GM19035 (cell line): ENCODE data around the gene C1D.
A peak's percentile ranks its signal among the peaks of the same experiment; 100 is the strongest.
"Not testable (repeated sequence)": the region's sequence is repeated elsewhere in the genome, so short reads cannot be mapped to it uniquely, and the experiment has no call there.

Experiments
- ATAC-seq: cut with Tn5 transposase; IDR thresholded peaks from one replicate; pipeline ENCODE4 v1.9.1; 2021; ENCODE audit not compliant: unreplicated experiment

The C1D gene, protein sequence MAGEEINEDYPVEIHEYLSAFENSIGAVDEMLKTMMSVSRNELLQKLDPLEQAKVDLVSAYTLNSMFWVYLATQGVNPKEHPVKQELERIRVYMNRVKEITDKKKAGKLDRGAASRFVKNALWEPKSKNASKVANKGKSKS

DNA sequence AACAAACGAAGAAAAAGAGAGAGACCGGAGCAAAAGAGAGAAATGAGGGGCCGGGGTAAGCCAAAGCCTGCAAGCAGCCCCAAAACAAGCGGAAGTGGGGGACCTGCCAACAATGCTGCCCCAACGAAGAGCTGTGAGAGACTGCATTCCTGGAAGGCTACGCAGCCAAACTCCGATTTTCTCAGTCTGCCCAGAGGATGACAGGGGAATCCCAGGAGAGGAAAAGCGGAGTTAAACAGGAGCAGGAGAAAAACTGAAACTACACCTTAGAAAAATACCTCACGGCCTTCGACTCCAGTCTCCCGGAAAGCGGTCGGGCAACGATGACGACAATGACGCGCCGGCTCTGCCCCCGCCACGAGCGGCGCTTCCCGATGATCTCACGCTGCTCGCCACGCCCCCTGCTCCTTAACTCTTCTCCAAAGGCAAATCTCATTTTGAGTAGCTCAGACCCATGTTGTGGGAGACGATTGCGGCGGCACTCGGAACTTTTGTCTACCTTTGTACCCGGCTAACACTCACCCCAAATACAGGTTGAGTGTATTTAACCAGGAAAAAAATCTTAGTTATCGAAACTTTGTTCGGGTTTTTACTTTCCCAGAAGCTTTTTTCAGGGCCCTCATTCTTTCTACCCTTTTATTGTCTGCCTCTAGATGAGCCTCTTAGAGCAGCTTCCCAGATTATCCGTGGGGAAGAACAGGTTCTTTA lies at the start of gene C1D:
Gene C1D, minus strand, starts transcription at position 325 of the 708 bp plus-strand sequence. CDS start 15,694 bp downstream, outside the sequence.
- peak; percentile 97 for ATAC-seq

DNA sequence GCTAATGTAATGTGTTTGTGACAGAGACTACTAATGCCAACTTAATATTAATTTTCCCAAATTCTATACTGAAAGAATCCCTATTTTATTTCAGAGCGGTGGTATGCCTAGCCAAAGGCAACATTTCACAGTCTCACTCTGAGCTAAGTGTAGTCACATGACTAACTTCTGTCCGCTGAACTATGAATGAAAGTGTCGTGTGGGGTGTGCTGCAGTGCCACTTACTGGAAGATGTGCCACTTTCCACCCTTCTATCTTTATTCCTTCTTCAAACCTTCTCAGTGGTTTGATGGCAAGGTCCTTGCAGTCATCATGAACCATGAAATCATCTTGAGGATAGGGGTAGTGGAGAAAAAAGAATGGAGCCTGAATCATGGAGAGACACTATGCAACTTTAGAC lies 47.3 kb upstream of the C1D start:
- ATAC-seq, result peak; percentile 89

DNA sequence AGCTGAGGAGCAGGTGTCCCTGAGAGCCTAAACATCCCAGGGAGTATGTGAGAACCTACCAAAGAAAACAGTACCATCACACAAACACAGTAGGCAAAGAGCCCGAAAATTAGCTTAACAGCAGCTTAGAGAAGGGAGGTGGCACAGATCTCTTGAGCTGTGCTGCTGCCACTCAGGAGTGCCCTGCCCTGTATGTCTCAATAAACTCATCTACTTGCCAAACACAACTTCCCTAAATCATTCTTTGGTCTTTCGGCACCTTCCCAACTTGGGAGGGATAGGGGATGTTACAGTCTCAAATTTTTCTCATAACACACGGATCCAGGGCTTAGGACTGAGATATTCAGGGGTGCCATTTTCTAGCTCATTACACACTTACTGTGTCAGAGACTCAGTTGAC lies 45.3 kb upstream of the C1D start:
- no peak for ATAC-seq

DNA sequence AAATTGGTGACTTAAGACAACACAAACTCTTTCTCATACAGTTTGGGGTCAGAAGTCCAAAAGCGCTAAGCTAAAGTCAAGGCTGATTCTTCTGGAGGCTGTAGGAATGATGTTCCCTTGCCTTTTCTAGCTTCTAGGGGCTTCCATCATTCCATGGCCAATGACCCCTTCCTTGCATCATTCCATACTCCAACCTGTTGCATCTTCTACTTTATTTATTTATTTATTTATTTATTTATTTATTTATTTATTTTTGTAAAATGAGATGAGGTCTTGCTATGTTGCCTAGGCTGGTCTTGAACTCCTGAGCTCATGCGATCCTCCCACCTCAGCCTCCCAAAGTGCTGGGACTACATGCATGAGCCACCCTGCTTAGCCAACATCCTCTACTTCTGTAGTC lies 44.7 kb upstream of the C1D start:
- ATAC-seq, result no peak

DNA sequence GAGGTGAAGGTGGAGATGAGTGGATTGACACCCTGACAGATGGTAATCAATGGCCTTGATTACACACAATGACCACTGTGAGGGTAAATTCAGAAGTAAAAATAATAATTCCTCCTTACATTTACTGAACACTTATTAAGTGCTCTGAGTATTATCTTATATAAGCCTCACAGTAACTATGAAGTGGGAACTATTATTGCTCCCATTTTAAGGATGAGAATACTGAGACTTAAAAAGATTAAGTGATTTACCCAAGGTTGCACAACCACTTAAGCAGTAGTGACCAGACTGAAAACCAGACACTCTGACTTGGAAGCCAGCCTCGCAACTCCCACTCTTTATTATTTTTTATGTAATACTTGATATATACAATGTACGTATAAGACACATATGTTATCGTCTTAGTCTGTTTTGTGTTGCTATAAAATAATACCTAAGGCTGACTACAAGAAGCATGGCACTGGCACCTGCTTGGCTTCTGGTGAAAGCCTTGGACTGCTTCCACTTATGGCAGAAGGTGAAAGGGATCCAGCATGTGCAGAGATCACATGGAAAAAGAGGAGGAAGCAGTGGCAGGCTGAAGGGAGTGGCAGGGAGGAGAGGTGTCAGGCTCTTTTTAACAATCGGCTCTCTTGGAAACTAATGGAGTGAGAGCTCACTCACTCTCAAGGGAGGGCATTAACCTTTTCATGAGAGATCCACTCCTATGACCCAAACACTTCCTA lies 41.5 kb upstream of the C1D start:
- ATAC-seq, result no peak

DNA sequence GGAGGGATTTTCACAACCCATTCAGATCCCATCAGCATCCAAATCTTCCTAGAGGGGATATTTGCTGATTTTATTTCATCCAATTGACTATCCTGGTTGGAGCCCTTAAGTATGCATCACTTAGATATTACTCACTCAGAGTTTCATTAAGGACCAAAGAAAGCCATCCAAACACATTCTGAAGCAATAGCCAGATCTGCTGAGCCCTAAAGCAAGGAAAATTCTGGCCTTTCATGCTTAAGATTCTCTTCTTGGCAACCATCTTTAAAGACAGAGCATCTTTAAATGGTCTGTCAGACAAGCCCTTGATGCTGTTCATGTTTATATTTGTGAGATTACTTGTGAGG lies 40.9 kb upstream of the C1D start:
- no peak for ATAC-seq

DNA sequence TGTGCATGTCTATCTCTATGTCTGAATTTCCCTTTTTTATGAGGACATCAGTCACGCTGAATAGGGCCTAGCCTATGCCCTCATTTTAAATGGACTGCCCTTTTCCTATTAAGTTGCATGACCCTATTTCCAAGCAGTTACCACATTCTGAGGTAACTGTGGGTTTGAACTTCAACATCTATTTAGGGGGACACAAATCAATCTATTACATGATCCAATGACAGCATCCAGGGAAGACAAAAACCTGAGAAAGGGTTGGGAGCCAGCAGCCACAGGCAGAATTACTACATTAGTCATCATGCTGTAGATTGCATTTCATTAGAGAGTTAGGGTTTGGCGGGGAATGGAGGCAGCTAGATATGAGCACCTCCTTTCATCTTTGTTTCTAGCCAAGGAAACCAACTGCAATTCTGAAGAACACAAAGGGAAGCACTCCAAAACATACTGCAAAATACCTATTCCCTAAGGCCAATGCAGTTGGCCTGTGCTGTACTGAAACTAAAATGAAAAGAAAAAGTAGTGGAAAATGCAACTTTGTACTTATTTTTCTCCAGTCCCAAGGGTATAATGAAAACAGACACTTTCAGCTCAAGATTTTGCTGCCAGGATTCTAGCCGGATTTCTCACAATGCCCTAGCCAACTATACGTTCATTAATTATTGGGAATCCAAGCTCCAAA lies 40.4 kb upstream of the C1D start:
- no peak for ATAC-seq

DNA sequence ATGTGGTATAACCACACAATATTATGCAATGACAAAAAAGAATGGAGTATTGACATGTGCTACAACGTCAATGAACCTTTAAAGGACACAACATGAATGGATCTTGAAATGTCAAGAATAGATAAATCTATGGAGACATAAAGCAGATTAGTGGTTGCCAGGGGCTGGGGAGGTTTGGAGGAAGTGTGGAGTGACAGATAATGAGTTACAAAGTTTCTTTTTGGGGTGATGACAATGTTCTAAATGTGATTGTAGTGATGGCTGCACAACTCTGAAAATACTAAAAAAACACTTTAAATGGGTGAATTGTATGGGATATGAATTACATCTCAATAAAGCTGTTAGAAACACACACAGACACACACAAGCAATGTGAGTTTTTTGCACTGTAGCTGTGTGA lies 37.4 kb upstream of the C1D start:
- no peak for ATAC-seq

DNA sequence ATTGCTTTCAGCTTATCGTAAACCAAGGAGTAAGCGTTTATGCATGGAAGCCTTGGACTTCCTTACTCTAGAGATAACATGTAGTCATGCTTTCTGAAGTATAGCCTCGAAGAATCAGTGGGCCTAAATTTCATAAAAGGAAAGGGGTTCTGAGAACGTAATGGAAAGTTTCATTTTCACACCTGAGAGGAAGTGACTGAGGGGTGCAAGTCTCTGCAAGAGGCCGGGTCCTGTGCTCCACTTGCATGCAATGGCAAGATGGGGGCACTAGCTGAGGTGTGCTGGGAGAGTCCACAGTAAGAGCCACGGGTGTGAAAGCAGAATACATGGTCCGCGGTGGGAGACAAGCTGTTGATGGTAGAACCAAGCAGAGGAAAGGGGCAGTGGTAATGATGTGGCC lies 36.5 kb upstream of the C1D start:
- no peak for ATAC-seq

DNA sequence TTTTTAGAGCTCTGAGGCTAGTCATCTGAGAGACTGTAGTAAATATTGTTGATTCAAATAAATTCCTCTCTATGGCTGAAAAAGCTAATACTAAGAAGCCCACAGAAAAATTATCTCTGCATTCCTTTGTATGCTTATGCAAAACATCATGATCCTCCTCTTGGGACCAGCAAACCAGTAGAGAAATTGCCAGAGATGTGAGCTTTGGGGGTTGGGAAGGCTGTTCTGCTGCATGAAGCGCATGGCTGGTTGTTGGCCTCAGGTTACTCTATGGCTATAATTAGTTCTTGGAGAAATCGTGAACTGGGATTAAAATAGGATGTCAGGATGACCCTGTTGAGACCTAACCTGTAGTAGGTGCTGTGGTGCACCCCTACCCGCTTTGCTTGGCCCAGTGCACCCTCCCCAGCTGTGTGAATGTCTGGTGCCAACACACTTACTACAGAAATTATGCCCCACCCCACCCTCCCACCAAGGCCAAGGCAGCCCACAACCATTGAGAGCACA lies 35.5 kb upstream of the C1D start:
- ATAC-seq, result no peak

DNA sequence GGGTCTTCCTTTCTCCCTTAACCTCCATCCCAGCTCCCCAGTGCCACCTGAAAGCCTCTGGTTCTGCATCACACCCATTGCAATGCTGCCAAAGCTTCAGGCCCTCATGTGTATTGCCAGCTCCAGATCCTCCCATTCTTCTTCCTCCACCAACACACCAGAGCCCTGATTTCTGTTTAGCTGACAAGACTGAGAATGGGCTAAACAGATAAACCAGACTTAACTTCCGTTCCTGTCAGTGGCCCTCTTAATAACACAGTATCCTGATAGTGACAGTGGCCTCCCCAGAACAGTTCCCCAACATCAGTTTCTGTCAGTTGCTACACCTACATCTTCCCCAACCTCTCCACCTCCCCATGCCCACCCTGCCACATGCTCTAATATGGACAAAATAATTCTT lies 31.3 kb upstream of the C1D start:
- ATAC-seq, result no peak

DNA sequence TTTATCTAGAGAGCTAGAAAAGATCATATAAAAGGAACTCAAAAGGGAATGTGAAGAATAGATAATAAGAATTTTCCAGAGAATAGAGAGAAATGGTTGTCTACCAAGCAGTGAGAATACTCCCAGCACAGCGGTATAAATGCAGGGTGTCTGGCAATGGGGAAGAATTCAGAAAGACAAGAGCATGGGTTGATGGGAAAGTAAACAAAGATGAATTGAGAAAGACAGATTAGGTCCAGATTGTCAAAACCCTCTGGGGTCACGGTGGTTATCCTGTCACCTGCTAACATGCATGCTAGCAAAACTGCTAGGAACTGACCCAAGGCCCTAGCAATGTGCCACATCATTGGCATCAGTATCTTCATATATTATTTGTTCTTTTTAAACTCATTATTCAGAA lies 30.8 kb upstream of the C1D start:
- no peak for ATAC-seq

DNA sequence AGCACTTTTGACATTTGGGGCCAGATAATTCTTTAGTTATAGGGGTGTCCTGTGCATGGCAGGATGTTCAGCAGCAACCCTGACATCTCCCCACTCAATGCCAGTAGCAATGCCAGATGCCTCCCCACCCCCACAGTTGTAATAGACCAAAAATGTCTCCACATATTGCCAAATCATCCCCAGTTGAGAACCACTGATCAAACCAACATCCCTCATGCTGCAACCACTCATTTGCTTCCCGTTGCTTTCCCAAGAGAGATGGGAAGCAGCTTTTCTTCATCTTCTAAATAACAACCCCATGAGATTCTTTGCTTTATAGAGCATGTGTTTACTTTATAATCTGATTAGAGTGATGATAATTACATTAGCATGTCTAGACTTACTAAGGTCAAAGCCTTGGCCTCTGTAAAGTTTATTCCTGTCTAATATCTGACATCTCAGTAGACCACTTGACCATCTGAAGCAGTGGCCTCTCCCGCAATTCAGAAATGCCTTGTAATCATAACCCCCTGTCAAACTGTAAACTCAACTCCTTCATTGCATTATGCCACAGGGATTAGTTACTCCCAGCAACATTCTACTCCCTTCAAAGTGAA lies 28.7 kb upstream of the C1D start:
- no peak for ATAC-seq

DNA sequence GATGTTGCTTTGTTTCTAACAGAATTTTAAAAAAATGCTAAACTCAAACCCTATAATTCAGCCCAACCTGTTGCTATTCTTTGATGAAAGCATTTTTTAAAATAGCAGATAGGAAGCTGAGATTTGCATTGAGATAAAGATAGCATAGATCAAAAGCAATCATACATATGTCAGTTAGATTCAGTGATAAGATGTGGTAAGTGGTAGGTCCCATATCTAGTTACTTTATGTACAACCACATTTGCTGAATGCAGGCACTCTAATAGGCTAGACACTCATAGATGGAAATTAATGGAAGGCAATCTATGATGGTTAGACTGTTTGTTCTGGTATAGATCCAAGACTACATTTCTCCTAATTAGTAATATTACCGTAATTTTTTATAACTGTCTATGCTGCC lies 27.2 kb upstream of the C1D start:
- ATAC-seq, result no peak

DNA sequence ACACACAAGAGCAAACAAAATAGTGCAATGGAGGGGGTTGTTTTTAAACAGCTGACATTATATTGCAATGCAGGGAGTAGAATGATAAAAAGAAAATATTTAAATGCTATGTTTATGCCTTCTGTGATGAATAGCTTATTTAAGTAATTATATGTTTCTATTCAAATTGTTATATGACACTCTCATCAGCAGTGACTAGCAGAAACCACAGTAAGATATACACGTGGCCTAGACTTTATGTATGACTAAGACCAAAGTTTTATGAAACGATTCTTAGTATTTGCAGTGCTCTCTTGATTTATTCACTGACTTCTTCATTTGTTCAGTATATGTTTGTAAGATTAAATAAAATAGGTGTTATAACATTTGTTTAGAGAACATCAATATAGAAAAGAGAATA lies 26.1 kb upstream of the C1D start:
- no peak for ATAC-seq

DNA sequence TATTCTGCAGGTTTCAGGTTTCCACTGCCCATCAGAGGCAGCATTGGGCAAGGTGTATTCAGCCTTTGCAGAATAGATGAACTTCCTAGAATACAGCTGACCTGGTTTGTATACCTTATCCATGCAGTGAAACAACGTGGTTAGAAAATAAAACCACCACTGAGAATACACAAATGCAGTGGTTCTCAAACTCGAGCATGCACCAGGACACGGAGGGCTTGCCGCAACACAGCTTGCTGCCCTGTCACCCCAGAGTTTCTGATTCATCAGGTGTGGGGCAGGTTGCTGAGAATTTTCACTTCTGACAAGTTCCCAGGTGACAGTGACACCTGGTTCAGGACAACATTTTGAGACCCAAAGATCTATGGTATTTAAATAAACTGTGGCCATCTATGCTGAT lies 23.4 kb upstream of the C1D start:
- no peak for ATAC-seq

DNA sequence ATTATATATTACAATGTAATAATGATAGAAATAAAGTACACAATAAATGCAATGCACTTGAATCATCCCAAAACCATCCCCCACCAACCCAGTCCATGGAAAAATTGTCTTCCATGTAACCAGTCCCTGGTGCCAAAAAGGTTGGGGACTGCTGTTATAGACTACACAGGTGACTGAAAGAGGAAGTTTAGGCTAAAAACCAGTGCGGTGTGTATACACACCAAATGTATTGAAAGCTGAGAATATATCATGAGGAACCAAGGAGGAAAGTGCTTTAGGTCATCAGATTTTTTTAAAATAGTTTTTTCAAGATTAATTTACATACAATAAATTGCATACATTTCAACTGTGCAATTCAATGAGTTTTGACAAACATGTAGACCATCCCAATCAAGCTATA lies 20.5 kb upstream of the C1D start:
- no peak for ATAC-seq

DNA sequence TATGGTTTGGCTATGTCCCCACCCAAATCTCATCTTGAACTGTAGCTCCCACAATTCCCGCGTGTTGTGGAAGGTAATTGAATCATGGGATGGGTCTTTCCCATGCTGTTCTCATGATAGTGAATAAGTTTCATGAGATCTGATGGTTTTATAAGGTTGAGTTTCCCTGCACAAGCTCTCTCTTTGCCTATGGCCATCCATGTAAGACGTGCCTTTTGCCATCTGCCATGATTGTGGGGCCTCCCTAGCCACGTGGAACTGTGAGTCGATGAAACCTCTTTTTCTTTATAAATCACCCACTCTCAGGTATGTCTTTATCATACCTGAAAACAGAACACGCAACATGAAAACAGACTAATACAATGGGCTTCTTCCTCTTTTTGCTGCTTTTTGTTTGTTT lies 11.2 kb upstream of the C1D start:
- no peak for ATAC-seq

DNA sequence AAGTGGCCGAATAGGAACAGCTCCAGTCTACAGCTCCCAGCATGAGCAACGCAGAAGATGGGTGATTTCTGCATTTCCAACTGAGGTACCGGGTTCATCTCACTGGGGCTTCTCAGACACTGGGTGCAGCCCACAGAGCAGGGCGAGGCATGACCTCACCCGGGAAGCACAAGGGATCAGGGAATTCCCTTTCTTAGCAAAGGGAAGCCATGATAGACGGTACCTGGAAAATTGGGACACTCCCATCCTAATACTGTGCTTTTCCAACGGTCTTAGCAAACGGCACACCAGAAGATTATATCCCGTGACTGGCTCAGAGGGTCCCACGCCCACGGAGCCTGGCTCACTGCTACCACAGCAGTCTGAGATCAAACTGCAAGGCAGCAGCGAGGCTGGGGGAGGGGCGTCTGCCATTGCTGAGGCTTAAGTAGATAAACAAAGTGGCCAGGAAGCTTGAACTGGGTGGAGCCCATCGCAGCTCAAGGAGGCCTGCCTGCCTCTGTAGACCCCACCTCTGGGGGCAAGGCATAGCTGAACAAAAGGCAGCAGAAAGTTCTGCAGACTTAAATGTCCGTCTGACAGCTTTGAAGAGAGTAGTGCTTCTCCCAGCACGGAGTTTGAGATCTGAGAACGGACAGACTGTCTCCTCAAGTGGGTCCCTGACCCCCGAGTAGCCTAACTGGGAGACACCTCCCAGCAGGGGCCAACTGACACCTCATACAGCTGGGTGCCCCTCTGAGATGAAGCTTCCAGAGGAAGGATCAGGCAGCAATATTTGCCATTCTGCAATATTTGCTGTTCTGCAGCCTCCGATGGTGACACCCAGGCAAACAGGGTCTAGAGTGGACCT lies 1.2 kb upstream of the C1D start:
- ATAC-seq, result not testable (repeated sequence)

DNA sequence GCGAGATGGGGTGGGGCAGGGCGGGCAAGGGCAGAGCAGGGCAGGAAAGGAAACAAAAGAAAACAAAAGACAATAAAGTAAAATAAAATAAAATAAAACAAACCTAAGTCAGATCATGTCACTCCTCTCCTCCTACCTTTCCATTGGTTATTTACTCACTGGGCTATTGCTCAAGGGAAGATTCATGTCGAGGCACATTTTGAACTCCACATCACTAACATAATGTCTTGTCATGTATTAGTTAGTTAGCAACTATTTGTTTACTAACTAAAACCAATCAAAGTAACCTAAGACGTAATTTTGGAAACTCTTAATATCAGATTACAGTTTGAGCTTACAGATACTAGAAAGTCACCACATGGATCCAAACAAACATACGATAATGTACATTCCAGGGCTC lies 2.2 kb downstream of the C1D start:
- ATAC-seq, result no peak
